ENCODE measurements around the gene PLB1.

DNA sequence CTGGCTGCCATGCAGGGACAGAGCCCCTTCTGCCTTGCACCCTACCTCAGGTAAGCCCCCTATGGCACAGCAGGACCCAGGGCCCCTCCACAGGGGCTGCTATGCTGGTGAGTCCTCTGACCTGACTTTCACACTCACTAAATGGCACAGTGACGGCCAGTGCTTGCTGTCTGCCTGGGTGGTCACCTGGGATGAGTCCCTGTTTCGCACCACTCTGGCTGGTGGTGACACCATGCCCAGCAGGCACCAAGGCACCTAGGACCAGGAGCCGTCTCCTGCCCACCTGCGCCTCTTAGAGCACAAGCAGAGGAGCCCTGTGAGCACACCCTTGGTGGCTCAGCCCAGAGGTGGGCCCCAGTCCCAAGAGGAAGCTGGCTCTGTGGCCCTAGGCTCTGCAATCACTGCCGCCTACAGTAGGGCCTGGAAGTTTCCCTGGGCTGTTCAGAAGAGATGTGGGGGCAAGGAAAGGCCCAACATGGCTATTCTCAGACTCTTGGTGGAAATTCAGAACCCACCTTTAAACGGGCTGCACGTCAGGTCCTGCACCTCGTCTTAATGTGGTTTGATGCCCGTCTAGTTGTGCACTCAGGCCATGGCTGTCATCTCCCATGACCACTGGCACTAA is 96.0 kb downstream of the PLB1 start:
- TF ChIP-seq CTCF (conservative IDR thresholded peaks at IDR 0.05; ENCODE audit: low read length) = no peak
- TF ChIP-seq EZH2phosphoT487 (IDR thresholded peaks at IDR 0.05; ENCODE audit: borderline replicate concordance, low read depth, low read length) = no peak
